Measurements from ENCODE around the gene HYOU1. TPM values are rescaled to one million over a fixed set of nuclear protein-coding genes. Genes with fewer than 3 reads are reported as not detected.

Gene HYOU1
- total and polyA plus RNA-seq, 2 of the 8 experiments (the other 6 are each of a cell fraction or from before 2014, with no cell fraction given) = 239 to 295 TPM

DNA sequence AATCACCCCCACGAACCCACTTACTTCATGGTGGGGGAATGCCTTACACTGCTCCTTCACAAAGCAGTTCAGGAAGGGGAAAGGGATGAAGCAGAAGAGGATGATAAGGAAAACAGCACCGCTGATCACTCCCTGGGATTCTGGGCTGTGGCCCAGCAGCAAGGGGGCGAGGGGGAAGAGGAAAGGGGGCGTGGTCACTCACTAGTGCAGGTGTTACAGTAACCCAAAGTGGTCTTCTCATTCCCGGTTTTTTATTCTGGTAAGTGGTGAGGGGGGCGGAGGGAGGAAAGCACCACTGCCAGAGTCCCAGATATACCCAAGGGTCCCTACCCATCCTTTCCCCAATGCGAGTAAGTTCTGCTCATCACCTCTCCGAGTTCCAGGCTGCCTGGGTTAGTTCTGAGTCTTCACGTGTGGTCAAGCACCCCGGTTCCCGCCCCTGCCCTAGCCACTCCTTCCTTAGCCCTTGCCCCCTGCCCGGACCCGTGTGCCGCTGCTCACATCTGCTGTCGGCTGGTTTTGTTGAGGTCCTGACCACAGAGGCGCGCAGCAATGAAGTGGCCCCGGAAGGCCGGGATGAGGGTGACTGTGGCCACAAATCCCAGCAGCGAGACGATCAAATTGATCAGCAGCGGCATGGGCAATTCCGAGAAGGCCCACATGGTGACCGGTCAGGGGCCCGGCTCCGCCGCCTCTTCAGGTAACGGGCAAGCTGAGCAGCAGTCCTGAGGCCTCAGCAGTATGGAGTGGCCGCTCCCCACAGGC lies 44.2 kb upstream of the HYOU1 start (continued):
- TF ChIP-seq RAD21 (IDR thresholded peaks at IDR 0.05 in 1 of 2, conservative IDR thresholded peaks at IDR 0.05 in 1 of 2; ENCODE audit: low read depth in 2 of 2, low read length in 2 of 2) (no peak), GABPA (IDR thresholded peaks at IDR 0.05; ENCODE audit: borderline replicate concordance, insufficient read depth, low read length) (no peak), CHD2 (IDR thresholded peaks at IDR 0.05; ENCODE audit: low read length) (no peak), NRF1 (IDR thresholded peaks at IDR 0.05; ENCODE audit: low read depth, low read length) (no peak), SIN3A (conservative IDR thresholded peaks at IDR 0.05 in 1 of 2, IDR thresholded peaks at IDR 0.05 in 1 of 2; ENCODE audit: low read depth in 1 of 2, low read length in 2 of 2) (peak; percentile 13 to 42; a peak in 2 of 4 replicates)

All from H1 (cell line).